ENCODE results near the gene SLC16A3. TPM values are rescaled to one million over a fixed set of nuclear protein-coding genes. Genes with fewer than 3 reads are reported as not detected.

Gene SLC16A3
- total RNA-seq, 1 donor: 222 TPM

DNA sequence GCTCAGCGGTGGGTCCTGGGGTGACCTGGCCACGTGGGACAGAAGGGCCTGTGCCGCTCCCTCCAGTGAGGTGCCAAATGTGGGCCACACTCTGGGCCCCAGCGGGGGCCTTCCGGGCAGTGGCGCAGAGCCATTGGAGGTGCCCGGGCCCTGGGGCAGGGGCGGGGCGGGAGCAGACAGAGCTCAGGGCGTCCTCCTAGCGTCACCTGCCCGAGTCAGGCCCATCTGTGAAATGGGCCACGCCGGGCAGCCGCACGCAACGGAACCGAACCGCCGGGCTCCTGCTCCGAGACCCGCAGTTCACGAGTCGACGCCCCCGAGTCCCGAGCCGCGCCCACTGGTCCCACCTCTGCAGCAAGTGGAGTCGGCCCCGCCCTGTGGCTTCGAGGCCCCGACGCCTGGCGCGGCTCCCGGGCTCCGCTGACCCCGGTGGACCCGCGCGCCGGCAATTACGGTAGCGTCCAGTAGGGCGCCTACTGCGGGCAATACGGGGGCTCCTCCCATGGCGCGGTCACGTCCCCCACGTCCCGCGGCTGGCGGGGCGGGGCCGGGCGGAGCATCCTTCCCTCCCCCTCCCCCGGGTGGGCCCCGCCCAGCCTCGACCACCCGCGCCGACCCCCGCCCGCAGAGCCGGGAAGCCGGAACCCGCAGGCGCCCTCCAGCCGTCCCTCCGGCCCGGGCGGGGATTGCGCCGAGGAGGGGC, 1.9 kb downstream of the SLC16A3 start:
- peak overlapping the region; percentile 89 for H3K4me3 ChIP-seq (ENCODE audit: insufficient read depth, low read length)
- H3K4me2 ChIP-seq (ENCODE audit: insufficient read depth, low read length): peak overlapping the region; percentile 86
- H2AFZ ChIP-seq (ENCODE audit: low read length): no peak overlapping the region
- H3K9me3 ChIP-seq (ENCODE audit: low read depth, low read length): no peaks in the 10 kb centered on the region
- H3K36me3 ChIP-seq (ENCODE audit: insufficient read depth, low read length): peaks cover 12% of the 10 kb centered on the region
- peaks cover 58% of the 10 kb centered on the region for H4K20me1 ChIP-seq (ENCODE audit: insufficient read depth, low read length)
- H3K27ac ChIP-seq (ENCODE audit: low read depth, low read length): peak overlapping the region; percentile 63
- peak; percentile 100 for DNase-seq (ENCODE audit: insufficient read length, low spot score, missing footprints)
- H3K27me3 ChIP-seq (ENCODE audit: insufficient read depth, low read length): no peaks in the 10 kb centered on the region
- H3K4me1 ChIP-seq (ENCODE audit: insufficient read depth, low read length): no peaks in the 10 kb centered on the region
- TF ChIP-seq CTCF (IDR thresholded peaks at IDR 0.05; ENCODE audit: extremely low read depth, low read depth, low read length): no peak
- H3K79me2 ChIP-seq (ENCODE audit: insufficient read depth, low read length): peaks cover 66% of the 10 kb centered on the region

GRCh38 chr17:82231312-82231561, 2.4 kb downstream of the SLC16A3 start:
- peak overlapping the region; percentile 86 for H3K4me2 ChIP-seq (ENCODE audit: insufficient read depth, low read length)
- DNase-seq (ENCODE audit: insufficient read length, low spot score, missing footprints): peak; percentile 99
- no peak for TF ChIP-seq CTCF (IDR thresholded peaks at IDR 0.05; ENCODE audit: extremely low read depth, low read depth, low read length)
- H4K20me1 ChIP-seq (ENCODE audit: insufficient read depth, low read length): peaks cover 63% of the 10 kb centered on the region
- H3K27me3 ChIP-seq (ENCODE audit: insufficient read depth, low read length): no peaks in the 10 kb centered on the region
- peak overlapping the region; percentile 89 for H3K4me3 ChIP-seq (ENCODE audit: insufficient read depth, low read length)
- H3K79me2 ChIP-seq (ENCODE audit: insufficient read depth, low read length): peaks cover 71% of the 10 kb centered on the region
- peak overlapping the region; percentile 33 for H3K27ac ChIP-seq (ENCODE audit: low read depth, low read length)
- H3K36me3 ChIP-seq (ENCODE audit: insufficient read depth, low read length): peaks cover 16% of the 10 kb centered on the region
- no peaks in the 10 kb centered on the region for H3K9me3 ChIP-seq (ENCODE audit: low read depth, low read length)
- no peak overlapping the region for H2AFZ ChIP-seq (ENCODE audit: low read length)
- H3K4me1 ChIP-seq (ENCODE audit: insufficient read depth, low read length): no peaks in the 10 kb centered on the region

- peaks cover 76% of the 10 kb centered on the region for H3K79me2 ChIP-seq (ENCODE audit: insufficient read depth, low read length)
- TF ChIP-seq CTCF (IDR thresholded peaks at IDR 0.05; ENCODE audit: extremely low read depth, low read depth, low read length): no peak
- peak overlapping the region; percentile 86 for H3K4me2 ChIP-seq (ENCODE audit: insufficient read depth, low read length)
- H3K36me3 ChIP-seq (ENCODE audit: insufficient read depth, low read length): peaks cover 20% of the 10 kb centered on the region
- H3K27me3 ChIP-seq (ENCODE audit: insufficient read depth, low read length): no peaks in the 10 kb centered on the region
- peak; percentile 95 for DNase-seq (ENCODE audit: insufficient read length, low spot score, missing footprints)
- H4K20me1 ChIP-seq (ENCODE audit: insufficient read depth, low read length): peaks cover 68% of the 10 kb centered on the region
- H3K4me1 ChIP-seq (ENCODE audit: insufficient read depth, low read length): no peaks in the 10 kb centered on the region
- H3K27ac ChIP-seq (ENCODE audit: low read depth, low read length): peak overlapping the region; percentile 33
- H3K9me3 ChIP-seq (ENCODE audit: low read depth, low read length): no peaks in the 10 kb centered on the region
- peak overlapping the region; percentile 89 for H3K4me3 ChIP-seq (ENCODE audit: insufficient read depth, low read length)
- no peak overlapping the region for H2AFZ ChIP-seq (ENCODE audit: low read length)
Measured at GRCh38 chr17:82231562-82232321, 2.9 kb downstream of the SLC16A3 start.

DNA sequence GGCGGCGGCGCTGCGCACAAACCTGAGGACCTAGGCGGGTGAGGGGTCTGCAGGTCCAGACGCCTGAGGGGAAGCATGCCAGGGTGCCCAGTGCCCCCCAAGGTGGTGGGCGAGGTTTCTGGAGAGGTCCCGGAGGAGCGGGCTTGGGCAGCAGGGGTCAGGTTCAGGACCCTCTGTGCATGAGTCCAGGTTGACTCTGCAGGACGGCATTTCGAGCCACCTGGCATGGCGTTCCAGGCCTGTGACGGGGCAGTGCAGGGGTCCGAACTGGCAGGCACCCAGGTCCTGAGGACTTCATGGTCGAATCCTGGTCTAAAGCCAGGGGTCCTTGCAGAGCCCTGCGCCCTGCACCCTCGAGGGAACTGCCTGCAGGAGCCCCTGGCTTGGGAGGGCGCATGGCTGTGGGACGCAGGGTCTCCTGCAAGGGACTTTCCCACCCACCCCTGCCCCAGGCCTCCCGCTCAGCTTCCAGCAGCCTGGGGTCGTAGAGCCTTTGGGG, 3.5 kb downstream of the SLC16A3 start:
- TF ChIP-seq CTCF (IDR thresholded peaks at IDR 0.05; ENCODE audit: extremely low read depth, low read depth, low read length): no peak
- H3K36me3 ChIP-seq (ENCODE audit: insufficient read depth, low read length): peaks cover 26% of the 10 kb centered on the region

More for the DNA sequence above, 3.5 kb downstream of the SLC16A3 start:
- Histone ChIP-seq H3K4me2 (ENCODE audit: insufficient read depth, low read length) (peak overlapping the region; percentile 86), H3K9me3 (ENCODE audit: low read depth, low read length) (no peaks in the 10 kb centered on the region), H3K27me3 (ENCODE audit: insufficient read depth, low read length) (no peaks in the 10 kb centered on the region), H3K4me1 (ENCODE audit: insufficient read depth, low read length) (no peaks in the 10 kb centered on the region), H3K27ac (ENCODE audit: low read depth, low read length) (no peak overlapping the region), H3K4me3 (ENCODE audit: insufficient read depth, low read length) (peak overlapping the region; percentile 89), H3K79me2 (ENCODE audit: insufficient read depth, low read length) (peaks cover 82% of the 10 kb centered on the region), H4K20me1 (ENCODE audit: insufficient read depth, low read length) (peaks cover 74% of the 10 kb centered on the region), H2AFZ (ENCODE audit: low read length) (no peak overlapping the region)
- DNase-seq (ENCODE audit: insufficient read length, low spot score, missing footprints): no peak

Data from osteoblast (primary cell).